HG02885 (cell line): ENCODE data around the gene SIL1.

Source experiments
- ATAC-seq: cut with Tn5 transposase; IDR thresholded peaks from one replicate; pipeline ENCODE4 v1.9.1; 2021; ENCODE audit warnings: mild to moderate bottlenecking; ENCODE audit not compliant: unreplicated experiment, poor library complexity

SIL1 gene

DNA sequence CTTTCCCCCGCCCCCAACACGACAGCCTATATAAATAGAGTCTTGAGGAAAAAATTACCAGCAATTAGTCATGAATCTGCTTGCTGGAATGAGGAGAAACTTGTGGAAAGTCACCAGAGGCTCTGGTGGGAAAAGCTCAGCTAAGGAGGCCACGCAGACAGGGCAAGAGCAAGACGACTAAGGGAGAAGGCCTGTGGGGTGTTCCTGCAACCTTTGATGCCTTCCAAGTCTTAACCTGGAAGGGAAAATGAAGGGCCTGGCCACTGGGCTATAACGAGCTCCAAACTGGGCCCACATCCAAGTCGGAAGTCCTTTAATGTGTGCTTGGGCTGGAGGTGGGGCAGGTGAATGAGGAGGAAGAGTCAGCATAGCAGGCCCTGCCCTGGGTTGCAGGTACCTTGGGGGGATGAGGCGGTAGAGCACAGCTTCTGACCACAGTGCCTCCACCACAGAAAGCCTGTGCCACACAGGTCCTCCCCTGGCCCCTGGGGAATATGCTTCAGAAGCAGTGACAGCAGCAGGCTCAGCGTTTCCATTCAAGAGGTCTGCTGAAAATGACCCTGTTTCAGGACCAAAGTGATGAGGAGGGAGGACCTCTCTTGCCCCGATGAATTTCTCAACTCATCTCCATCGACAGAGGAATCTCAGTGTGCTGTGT, 230.2 kb downstream of the SIL1 start:
- no peak for ATAC-seq

DNA sequence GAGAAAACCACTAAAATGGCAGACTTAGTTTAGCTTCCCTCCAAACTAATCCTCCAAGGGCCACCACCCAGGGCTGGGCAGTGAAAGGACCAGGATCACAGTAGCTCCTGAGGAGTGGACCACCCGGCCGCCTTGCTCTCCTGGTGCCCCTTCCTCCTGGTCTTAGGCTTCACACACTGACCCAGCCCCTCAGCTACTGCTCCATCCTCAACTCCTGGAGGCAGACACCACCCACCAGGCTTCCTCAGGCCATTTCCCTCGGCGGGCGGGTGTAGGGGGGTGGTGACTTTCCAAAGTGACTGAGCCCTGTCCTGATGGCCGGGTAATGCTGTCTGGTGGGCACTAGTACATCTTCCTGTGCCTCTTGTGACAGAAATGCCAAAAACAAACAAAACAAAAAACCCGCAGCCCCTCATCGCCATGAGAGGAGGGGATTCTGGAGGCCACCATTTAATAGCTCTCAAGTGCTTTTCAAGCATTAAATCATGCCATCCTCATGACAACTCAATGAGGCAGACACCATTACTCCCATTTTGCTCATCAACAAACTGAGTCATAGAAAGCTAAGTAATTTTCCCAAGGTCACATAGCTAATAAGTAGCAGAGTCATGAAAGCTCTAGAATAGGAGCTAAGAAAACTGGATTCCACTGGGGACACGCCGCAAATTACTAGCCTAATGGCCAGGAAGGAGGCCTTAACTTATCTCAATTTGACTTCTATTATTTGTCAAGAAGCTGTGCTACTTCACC, 231.8 kb downstream of the SIL1 start:
- ATAC-seq: no peak

DNA sequence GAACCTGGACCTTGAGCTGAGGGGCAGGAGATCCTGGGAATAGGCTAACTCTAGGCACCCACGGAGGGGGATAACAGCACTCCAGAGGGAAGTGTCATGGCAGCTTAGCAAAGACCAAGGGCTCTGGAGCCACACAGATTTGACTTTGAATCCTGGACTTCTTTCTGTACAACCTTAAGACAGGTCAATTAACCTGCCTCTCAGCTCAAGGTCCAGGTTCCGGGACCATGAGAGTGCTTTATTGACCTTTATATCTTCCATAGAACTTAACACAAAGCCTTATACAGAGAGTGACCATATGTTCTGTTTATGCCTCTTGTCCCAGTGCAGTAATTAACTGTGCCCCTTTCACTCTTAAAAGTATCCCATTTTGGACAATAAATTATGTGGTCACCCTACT, 232.5 kb downstream of the SIL1 start:
- ATAC-seq: no peak

- no peak for ATAC-seq
Measured at GRCh38 chr5:138964647-138965201, 233.4 kb downstream of the SIL1 start.

- ATAC-seq: no peak
Measured at GRCh38 chr5:138963763-138964371, 234.3 kb downstream of the SIL1 start.

DNA sequence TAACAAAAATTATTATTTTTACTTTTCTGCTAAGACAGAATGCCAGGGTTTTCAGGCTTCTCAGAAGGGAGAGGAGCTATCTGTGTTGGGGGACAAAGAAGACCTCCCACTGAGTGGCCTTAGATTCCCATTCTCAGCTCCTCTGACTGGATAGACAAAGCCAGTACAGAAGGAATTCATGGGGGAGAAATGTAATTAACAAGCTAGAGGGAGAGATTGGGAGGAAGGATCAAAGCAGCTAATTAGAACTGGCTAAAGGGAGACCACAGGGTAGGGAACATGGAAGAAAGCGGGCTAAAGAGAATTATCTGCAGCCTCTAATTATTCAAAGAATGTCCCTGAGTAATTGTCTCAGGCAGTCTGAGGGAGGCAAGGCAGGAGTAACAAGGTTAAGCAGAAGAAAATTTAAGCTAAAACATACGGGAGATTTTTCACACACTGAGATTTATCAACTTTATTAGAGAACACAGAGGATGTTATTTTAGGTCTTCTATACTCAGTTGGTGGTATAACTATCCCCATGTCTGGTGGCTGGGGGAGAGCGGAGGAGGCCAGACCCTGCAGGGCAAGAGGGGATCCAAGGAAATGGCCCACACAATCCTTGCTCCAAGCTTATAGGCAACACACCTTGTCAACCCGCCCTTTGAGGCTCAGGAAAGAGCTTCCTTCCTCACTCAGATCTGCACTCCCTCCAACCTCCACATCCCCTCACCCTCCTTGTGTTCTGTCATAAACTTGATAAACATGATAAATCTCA, 235.4 kb downstream of the SIL1 start:
- no peak for ATAC-seq

- ATAC-seq: no peak
Measured at GRCh38 chr5:138961729-138962128, 236.4 kb downstream of the SIL1 start.

- no peak for ATAC-seq
Measured at GRCh38 chr5:138961221-138961620, 236.9 kb downstream of the SIL1 start.

- ATAC-seq: no peak
Measured at GRCh38 chr5:138960145-138960692, 237.9 kb downstream of the SIL1 start.

DNA sequence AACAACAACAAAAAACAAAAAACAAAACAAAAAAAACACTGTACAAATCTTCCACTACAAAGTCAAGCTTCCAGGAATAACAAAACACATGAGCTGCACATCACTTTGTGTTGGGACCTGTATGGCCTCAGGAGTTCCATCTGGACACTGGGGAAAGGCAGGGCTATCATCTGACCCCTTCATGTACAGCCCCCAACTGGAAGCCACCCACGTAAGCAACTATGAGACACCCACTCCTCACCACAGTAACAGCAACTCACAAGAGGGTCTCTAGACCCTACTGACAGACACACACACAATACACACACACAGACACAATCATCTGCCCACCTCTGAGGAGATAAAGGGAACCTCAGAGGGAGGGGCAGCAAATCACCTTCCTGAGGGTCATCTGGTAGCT, 241.4 kb downstream of the SIL1 start:
- no peak for ATAC-seq

DNA sequence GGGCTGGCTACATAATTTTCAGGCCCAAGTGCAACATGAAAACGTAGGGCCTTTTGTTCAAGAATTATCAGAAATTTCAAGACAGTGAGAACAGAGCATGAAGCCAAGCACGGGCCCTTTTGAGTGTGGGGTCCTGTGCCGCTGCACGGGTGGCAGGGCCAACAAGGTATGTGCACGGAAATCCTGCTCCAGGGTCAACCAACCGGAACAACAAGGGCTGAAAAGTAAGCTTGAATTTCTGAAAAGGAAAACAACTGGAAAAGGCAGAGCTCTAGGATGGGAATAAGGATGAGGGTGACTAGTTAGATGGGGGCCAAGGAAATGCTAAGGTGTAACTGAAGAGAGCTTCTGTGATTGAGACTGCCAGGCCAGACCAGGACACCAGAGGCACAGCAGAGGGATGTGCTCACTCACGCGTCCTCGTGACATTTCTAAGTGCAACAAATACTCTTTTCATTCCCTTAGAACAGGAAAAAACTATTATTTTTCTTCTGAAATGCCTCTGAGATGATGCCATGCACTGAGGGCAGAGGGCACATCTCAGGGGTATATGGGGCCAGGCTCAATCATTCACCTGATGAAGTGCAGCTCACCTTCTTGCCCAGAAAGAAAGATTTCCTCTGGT, 242.4 kb downstream of the SIL1 start:
- ATAC-seq: no peak

DNA sequence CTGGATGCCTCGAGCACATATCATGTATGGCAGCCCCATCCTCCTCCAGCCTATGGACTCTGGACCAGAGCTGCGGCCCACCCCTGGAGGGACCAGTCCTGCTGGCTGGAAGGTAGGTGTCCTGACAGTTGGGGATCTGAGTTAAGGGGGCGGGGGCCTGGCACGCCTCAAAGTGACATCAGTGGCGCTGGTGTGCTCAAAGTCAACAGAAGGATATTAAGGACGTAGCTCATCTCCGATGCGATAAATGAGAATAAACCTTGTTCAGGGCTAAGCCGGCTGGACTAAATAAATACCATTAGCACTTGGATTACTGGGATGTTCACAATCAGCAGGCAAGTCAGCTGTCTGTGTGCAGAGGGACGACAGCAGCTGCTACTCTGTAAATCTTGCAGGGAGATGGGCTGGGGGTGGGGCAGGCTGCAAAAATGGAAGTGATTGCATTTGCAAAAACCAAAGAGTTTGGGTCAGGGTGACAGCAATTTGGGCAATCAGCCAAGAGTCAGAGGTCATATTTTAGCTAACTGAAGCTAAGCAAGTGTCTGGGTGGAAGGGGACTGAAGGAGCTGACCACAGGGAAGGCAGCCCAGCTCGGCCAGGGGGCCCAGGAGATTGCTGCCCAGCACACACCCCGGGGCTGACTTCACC, 243.0 kb downstream of the SIL1 start:
- ATAC-seq: no peak

- no peak for ATAC-seq
Measured at GRCh38 chr5:138954257-138955012, 243.7 kb downstream of the SIL1 start.

GRCh38 chr5:138953387-138954256, 244.5 kb downstream of the SIL1 start:
- ATAC-seq: no peak

GRCh38 chr5:138952962-138953361, 245.2 kb downstream of the SIL1 start:
- no peak for ATAC-seq

- ATAC-seq: no peak
Measured at GRCh38 chr5:138951986-138952735, 246.0 kb downstream of the SIL1 start.
